H1 (cell line): ENCODE results near the gene RALGAPA2. TPM values are rescaled to one million over a fixed set of nuclear protein-coding genes. Genes with fewer than 3 reads are reported as not detected.

Source experiments
- ATF2 ChIP-seq: IDR thresholded peaks from 2 replicates; pipeline ENCODE4 v1.6.1; 2012; ENCODE audit warnings: low read length, inconsistent platforms
- CBX5 ChIP-seq: fragments of 300-800, 300-1000 bp; sonication (generic); IDR thresholded peaks from 2 replicates; pipeline ENCODE4 v1.7.1; 2016; ENCODE audit warnings: antibody characterized with exemption, low read length, low read depth
- SIX5 ChIP-seq: IDR thresholded peaks from 2 replicates; pipeline ENCODE4 v1.6.1; 2011; ENCODE audit warnings: mild to moderate bottlenecking, low read depth, low read length
- polyA plus RNA-seq, 7 experiments: library from polyadenylated mRNA; depleted of rRNA in 3 of 7; stranded (reverse) in 5 of 7; unstranded in 2 of 7; fragments of >200 nt in 5 of 7; fragments of 200-250 nt in 2 of 7; gene quantifications; 1 replicate in 5 of 7; 2 replicates in 1 of 7; 4 replicates in 1 of 7; pipeline versions ENCODE4 v1.2.1 to v1.2.3, GENCODE V29; 2011 to 2013; ENCODE audit warnings: missing spikeins in 2 of 7, mixed read lengths in 2 of 7
- total RNA-seq: library from RNA; stranded (reverse); fragmentation: NEBNext Ultra II Directional; extraction: Animal tissue kit (Norgen Biotek cat#: 25700); gene quantifications from 2 replicates; pipeline ENCODE4 v1.2.1, GENCODE V29; 2021

The RALGAPA2 gene
- total and polyA plus RNA-seq, 2 of the 8 experiments (the other 6 are each of a cell fraction or from before 2014, with no cell fraction given) = 5.1 to 25.5 TPM

GRCh38 chr20:20435453-20435852 lies 277.0 kb downstream of the RALGAPA2 start (continued):
- TF ChIP-seq SIX5 = no peak
- no peak for TF ChIP-seq CBX5
- no peak for TF ChIP-seq ATF2
